ENCODE results near the gene GRXCR2.
A peak's percentile ranks its signal among the peaks of the same experiment; 100 is the strongest.
"Not testable (repeated sequence)": the region's sequence is repeated elsewhere in the genome, so short reads cannot be mapped to it uniquely, and the experiment has no call there.

Gene GRXCR2

DNA sequence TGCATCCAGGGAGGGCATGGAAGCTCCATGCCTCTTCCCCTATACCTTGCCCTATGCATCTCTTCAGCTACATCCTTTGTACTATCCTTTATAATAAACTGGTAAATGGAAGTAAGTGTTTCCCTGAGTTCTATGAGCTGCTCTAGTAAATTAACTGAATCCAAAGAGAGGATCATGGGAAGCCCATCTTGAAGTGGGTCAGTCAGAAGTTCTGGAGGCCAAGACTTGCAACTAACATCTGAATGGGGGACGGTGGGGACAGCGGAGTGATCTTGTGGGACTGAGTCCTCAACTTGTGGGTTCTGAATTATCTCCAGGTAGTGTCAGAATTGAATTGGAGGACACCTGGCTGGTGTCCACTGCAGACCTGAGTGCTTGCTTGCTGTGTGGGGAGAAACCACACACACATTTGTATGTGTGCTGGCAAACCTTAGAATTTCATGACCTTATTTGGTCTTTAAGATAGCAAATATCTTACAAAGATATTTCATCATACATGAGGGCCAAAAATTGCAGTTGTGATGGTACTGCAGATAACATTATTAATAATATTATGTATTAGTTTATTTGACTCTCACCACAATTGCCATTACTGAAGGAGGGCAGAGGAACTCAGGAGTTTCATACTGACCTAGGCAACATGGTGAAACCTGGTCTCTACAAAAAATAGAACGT lies 32.2 kb downstream of the GRXCR2 start:
- Histone ChIP-seq H3K9me2 (replicated peaks; ENCODE audit: control insufficient read depth, low read length) (no peaks in the 10 kb centered on the region), H3F3A (ENCODE audit: control insufficient read depth, insufficient read depth) (no peaks in the 10 kb centered on the region), H3K79me2 (ENCODE audit: control insufficient read depth, low read length) (no peaks in the 10 kb centered on the region), H4K20me1 (ENCODE audit: control insufficient read depth, insufficient read depth, low read depth, low read length) (no peaks in the 10 kb centered on the region), H3K27me3 (ENCODE audit: control insufficient read depth, low read length) (peaks cover 6% of the 10 kb centered on the region; the same call in 1 of the 2 replicates), H3K4me3 (ENCODE audit: low read length) (no peak overlapping the region), H3K36me3 (ENCODE audit: control insufficient read depth, low read length) (no peaks in the 10 kb centered on the region), H3K27ac (ENCODE audit: low read depth, low read length) (no peak overlapping the region), H3K4me1 (ENCODE audit: control insufficient read depth, low read length) (no peaks in the 10 kb centered on the region; the same call in 1 of the 2 replicates), H3K4me2 (ENCODE audit: low read length) (no peak overlapping the region), H3K9me3 (ENCODE audit: control insufficient read depth, insufficient read depth, low read length) (no peaks in the 10 kb centered on the region)
- TF ChIP-seq EZH2phosphoT487 (IDR thresholded peaks at IDR 0.05; ENCODE audit: borderline replicate concordance, low read length): no peak
- TF ChIP-seq, protein P1, sequence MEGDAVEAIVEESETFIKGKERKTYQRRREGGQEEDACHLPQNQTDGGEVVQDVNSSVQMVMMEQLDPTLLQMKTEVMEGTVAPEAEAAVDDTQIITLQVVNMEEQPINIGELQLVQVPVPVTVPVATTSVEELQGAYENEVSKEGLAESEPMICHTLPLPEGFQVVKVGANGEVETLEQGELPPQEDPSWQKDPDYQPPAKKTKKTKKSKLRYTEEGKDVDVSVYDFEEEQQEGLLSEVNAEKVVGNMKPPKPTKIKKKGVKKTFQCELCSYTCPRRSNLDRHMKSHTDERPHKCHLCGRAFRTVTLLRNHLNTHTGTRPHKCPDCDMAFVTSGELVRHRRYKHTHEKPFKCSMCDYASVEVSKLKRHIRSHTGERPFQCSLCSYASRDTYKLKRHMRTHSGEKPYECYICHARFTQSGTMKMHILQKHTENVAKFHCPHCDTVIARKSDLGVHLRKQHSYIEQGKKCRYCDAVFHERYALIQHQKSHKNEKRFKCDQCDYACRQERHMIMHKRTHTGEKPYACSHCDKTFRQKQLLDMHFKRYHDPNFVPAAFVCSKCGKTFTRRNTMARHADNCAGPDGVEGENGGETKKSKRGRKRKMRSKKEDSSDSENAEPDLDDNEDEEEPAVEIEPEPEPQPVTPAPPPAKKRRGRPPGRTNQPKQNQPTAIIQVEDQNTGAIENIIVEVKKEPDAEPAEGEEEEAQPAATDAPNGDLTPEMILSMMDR (IDR thresholded peaks at IDR 0.05; ENCODE audit: low read depth, low read length, poor library complexity, severe bottlenecking): no peak

DNA sequence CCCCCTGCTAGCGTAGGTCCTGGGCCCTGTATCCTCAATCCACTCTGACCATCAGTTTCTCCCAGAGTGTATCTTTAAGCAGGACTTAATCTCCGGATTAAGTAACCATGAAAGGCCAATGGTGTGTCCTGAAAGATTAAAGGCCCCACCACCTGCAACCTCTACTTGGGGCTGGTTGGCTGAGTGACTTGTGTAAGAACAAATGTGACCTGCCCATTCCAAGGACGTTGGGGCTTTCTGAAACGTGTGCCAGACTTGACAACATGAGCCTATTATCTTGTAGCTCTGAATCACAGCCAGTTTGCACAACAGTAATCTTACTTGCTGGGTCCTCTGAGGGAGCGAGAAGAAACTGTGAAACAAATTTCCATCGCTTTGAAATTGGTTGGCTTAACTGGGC lies 34.5 kb downstream of the GRXCR2 start:
- Histone ChIP-seq H3F3A (ENCODE audit: control insufficient read depth, insufficient read depth) (no peaks in the 10 kb centered on the region), H3K9me3 (ENCODE audit: control insufficient read depth, insufficient read depth, low read length) (no peaks in the 10 kb centered on the region), H4K20me1 (ENCODE audit: control insufficient read depth, insufficient read depth, low read depth, low read length) (no peaks in the 10 kb centered on the region), H3K27ac (ENCODE audit: low read depth, low read length) (no peak overlapping the region), H3K27me3 (ENCODE audit: control insufficient read depth, low read length) (0 out of 2 replicates have a peak, but pooled peaks cover 3% of the 10 kb centered on the region), H3K79me2 (ENCODE audit: control insufficient read depth, low read length) (peaks cover 3% of the 10 kb centered on the region; the same call in 1 of the 2 replicates), H3K4me2 (ENCODE audit: low read length) (no peak overlapping the region), H3K36me3 (ENCODE audit: control insufficient read depth, low read length) (no peaks in the 10 kb centered on the region), H3K4me3 (ENCODE audit: low read length) (no peak overlapping the region), H3K4me1 (ENCODE audit: control insufficient read depth, low read length) (peaks cover 4% of the 10 kb centered on the region; the same call in 1 of the 2 replicates), H3K9me2 (replicated peaks; ENCODE audit: control insufficient read depth, low read length) (no peaks in the 10 kb centered on the region)
- TF ChIP-seq EZH2phosphoT487 (IDR thresholded peaks at IDR 0.05; ENCODE audit: borderline replicate concordance, low read length): no peak
- TF ChIP-seq, protein P1 (IDR thresholded peaks at IDR 0.05; ENCODE audit: low read depth, low read length, poor library complexity, severe bottlenecking): no peak

DNA sequence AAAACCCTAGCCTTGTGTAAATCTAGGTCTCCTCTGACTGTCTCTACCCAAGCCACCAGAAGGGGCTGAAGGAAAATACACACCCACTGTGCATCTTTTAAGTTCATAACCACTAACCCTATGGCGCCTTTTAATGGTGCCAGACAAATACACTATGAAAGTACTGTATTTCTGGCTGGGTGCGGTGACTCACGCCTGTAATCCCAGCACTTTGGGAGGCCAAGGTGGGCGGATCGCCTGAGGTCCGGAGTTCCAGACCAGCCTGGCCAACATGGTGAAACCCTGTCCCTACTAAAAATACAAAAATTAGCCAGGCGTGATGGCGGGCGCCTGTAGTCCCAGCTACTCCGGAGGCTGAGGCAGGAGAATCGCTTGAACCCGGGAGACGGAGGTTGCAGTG lies 36.6 kb downstream of the GRXCR2 start:
- not testable (repeated sequence) for H3K79me2 ChIP-seq (ENCODE audit: control insufficient read depth, low read length); H3K9me2 ChIP-seq (replicated peaks; ENCODE audit: control insufficient read depth, low read length); H3K9me3 ChIP-seq (ENCODE audit: control insufficient read depth, insufficient read depth, low read length); H3K4me3 ChIP-seq (ENCODE audit: low read length); H4K20me1 ChIP-seq (ENCODE audit: control insufficient read depth, insufficient read depth, low read depth, low read length); H3K36me3 ChIP-seq (ENCODE audit: control insufficient read depth, low read length); H3K27ac ChIP-seq (ENCODE audit: low read depth, low read length); H3K27me3 ChIP-seq (ENCODE audit: control insufficient read depth, low read length); H3F3A ChIP-seq (ENCODE audit: control insufficient read depth, insufficient read depth); H3K4me1 ChIP-seq (ENCODE audit: control insufficient read depth, low read length)
- H3K4me2 ChIP-seq (ENCODE audit: low read length): peak overlapping the region; percentile 68; the same call in 1 of the 2 replicates

DNA sequence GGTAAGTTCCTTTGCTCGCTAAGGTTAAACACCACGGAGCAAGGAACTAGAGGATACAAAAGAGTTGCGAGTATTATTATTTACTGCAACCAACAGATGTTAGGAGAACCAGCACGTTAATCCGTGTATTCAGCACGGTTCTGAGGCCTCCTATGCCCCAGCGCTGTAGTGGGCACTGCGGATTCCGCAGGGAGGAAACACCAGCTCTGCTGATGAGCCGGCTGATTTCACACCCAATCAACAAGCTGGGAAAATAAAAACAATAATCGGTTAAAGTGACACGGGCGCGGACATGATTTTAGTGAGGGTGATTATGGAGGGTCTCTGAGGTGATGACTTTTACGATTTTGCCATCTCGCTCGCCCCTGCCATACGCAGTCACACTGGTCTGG lies 37.0 kb downstream of the GRXCR2 start:
- Histone ChIP-seq H3K27me3 (ENCODE audit: control insufficient read depth, low read length) (no peaks in the 10 kb centered on the region), H3K4me2 (ENCODE audit: low read length) (peak overlapping the region; percentile 68), H3K4me3 (ENCODE audit: low read length) (peak overlapping the region; percentile 73), H3F3A (ENCODE audit: control insufficient read depth, insufficient read depth) (no peaks in the 10 kb centered on the region), H4K20me1 (ENCODE audit: control insufficient read depth, insufficient read depth, low read depth, low read length) (no peaks in the 10 kb centered on the region), H3K9me3 (ENCODE audit: control insufficient read depth, insufficient read depth, low read length) (no peaks in the 10 kb centered on the region), H3K27ac (ENCODE audit: low read depth, low read length) (no peak overlapping the region), H3K36me3 (ENCODE audit: control insufficient read depth, low read length) (no peaks in the 10 kb centered on the region), H3K9me2 (replicated peaks; ENCODE audit: control insufficient read depth, low read length) (no peaks in the 10 kb centered on the region), H3K4me1 (ENCODE audit: control insufficient read depth, low read length) (peaks cover 4% of the 10 kb centered on the region; the same call in 1 of the 2 replicates), H3K79me2 (ENCODE audit: control insufficient read depth, low read length) (peaks cover 3% of the 10 kb centered on the region; the same call in 1 of the 2 replicates)
- TF ChIP-seq, protein P1 (IDR thresholded peaks at IDR 0.05; ENCODE audit: low read depth, low read length, poor library complexity, severe bottlenecking): no peak
- TF ChIP-seq EZH2phosphoT487 (IDR thresholded peaks at IDR 0.05; ENCODE audit: borderline replicate concordance, low read length): no peak
